NCI-H460 (cell line): ENCODE data around the gene PYGO2. TPM values are rescaled to one million over a fixed set of nuclear protein-coding genes. Genes with fewer than 3 reads are reported as not detected.
"Not testable (repeated sequence)": the region's sequence is repeated elsewhere in the genome, so short reads cannot be mapped to it uniquely, and the experiment has no call there.

Experiments used
- DNase-seq: peaks from one replicate; pipeline ENCODE4 v3.0.0-alpha.2; 2016; ENCODE audit warnings: low read depth; ENCODE audit errors: extremely low read depth
- small RNA-seq, 2 experiments: library from RNA; depleted of rRNA; stranded (forward); fragments of <200 nt; gene quantifications; one replicate each; pipeline ENCODE3, GENCODE V24; 2014
- total RNA-seq: library from RNA; depleted of rRNA; stranded (reverse); fragments of >200 nt; shearing (Covaris generic); gene quantifications from 2 replicates; pipeline ENCODE4 v1.2.3, GENCODE V29; 2014; rRNA removed

PYGO2 gene
- total RNA-seq, 1 experiment from 2014 or later, result 33.5 TPM

DNA sequence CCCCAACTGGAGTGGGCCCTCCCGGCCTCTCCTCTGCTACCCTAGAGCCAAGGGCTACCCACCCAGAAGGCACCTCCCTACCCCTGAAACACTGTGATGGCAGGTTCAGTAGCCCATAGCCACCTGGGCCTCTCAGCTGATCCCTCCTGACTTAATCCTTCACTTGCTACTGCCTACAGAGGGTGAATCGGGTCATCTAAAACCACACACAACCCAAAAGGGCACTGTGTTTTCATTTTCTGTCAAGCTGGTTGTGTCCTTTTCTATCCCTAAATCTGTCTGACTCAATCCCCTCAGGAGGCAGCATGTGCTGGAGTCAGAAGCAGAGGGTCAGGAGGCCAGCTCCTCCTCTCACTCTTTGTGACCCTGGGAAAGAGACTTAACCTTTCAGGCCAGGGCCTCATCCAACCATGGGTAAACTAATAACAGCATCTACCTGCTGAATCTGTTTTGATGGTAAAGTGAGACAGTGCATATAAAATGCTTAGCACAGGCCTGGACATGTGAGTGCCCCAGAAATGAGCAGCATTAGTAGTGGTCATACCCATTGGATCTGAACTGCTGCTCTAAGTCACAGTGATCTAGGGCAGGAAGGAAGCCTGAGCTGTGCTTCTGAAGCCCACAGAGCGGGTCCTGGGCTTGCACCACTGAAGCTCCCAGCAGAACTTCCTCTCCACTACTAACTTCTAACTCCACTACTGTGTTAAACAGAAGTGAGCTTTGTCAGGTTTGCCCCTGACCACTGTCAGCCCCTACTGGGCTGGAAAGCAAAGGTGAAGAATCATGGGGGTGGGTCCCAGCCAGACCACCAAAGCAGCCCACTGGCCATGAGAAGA, 36.0 kb downstream of the PYGO2 start:
- DNase-seq, result no peak

DNA sequence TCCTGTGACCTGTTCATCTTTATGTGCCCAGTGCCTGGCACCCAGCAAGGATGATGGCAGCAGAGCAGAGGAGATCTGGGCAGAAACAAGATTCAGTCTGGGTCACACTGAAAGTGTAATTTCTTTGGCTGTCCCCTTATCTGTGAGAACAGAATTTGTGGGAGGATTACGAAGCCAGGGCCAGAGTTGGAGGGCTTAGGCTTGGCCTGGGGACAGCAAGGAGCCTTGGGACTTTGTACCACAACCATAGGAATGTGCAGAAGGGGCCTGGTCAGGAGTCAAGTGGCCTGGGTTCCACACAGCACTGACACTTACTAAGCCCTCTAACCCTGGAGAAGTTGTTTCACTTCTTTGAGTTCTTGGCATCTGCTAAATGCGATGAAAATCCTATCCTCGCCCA, 37.9 kb downstream of the PYGO2 start:
- no peak for DNase-seq

DNA sequence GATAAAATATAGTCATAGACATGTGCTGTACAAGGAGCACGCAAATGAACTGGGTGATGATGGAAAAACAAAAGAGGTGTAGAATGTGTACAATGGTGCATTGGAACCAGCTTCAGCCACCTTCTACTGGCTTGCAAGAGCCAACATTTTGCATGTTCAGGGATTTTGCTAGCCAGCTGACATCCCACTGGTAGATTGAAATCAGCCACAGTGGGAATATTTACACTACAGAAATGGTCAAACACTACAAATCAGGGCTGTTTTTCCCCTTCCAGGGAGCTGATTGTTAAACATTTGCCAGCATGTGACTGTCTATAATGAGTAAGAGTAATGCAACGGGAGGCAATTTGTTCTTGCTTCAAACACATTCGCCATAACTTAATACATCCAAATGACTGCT, 48.3 kb downstream of the PYGO2 start:
- no peak for DNase-seq

GRCh38 chr1:154912755-154913154, 48.8 kb downstream of the PYGO2 start:
- DNase-seq, result no peak

DNA sequence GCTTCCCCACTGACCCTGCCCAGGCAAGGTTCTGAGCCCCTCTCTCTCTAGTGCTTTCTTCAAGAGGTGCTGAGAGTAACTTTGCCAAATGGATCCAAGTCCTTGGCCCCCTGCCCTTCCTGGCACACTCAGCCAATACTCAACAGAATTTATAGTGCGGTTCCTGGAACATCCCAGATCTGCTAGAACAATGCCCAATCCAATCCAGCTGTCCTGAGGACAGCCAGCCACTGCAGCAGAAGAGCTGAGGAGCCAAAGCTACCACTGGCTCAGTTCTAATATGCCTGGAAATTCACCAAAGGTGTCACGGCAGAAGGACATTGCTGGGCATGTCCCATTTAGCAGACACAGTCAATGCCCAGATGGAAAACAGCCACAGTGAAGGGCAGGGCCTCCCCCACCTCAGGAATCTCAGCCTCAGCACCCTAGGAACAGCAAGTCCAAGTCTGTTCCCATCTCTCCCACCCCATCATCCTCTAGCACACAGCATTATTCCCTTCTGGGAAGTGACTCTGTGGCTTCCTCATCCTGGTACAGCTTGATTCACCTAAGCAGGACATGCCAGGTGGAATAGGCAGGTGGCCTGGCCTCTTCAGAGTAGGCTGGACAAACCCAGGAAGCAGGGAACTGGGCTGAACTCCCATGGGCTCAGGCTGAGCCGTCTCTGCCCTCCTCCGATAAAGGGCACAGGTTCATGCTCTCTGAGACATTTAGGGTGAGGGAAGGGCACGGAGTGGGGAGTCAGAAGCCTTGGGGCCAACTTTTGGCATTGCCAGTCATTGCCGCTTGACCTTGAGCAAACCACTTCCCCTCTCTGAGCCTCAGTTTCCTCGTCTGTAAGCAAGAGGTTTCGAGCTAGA, 49.7 kb downstream of the PYGO2 start:
- DNase-seq, result no peak

DNA sequence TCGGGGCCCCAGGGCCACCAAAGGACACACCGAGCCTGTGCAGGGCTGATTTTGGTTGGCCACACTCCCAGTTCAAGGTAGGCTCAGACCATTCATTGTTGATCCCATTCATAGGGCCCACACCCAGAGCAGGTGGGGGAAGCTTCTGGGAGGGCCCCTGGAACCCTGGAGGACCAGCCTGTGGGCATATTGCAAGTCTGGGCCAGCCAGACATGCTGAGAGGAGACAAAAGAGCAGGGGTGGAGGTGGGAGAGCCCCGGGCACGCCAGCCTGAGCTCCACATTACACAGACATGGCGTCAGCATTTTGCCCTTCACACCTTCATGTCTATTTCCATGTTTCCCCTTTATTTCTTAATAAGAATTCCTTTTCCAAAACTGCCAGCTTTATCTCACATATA, 50.7 kb downstream of the PYGO2 start:
- DNase-seq, result no peak

- DNase-seq, result no peak
Measured at GRCh38 chr1:154908937-154909336, 52.6 kb downstream of the PYGO2 start.

DNA sequence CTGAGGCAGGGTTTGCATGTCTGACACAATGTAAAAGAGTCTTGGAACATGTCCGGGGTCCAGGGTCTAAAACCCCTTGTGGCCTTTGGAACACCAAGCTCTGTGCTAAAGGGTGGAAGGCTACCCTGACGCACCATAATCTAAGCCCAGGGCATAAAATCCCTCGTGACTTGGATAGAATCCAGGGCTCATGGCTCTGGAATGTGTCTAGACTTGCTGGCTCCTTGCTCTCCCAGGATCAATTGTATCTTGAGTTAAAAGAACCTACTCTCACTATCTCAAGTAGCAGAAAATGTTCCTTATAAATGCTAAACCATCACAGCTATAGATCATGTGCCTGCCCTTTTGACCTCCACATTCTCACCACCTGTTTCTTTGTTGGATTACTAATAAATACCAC, 53.5 kb downstream of the PYGO2 start:
- DNase-seq, result not testable (repeated sequence)

Small RNA genes lying within 50 kb of the gene (small RNA-seq; reads per million reads assigned to genes)
- gene MIR4258 (0 reads per million in 2 experiments), gene RF00017 (0 reads per million in 2 experiments)

Other genes with a start within 250 kb of the PYGO2 start
- 0.40 and 0.61 TPM in 2 replicates for gene KCNN3, start 91.5 kb downstream of the PYGO2 start, total RNA-seq
- 9.7 and 14.0 TPM in 2 replicates for gene PMVK, start 25.1 kb downstream of the PYGO2 start, total RNA-seq
- gene PBXIP1, start 5.7 kb downstream of the PYGO2 start, total RNA-seq, result 24.7 and 25.6 TPM in 2 replicates
- gene SHC1, start 9.0 kb upstream of the PYGO2 start, total RNA-seq, result 382 and 411 TPM in 2 replicates
- gene CKS1B, start 12.9 kb upstream of the PYGO2 start, total RNA-seq, result 585 and 634 TPM in 2 replicates
- gene FLAD1, start 21.6 kb upstream of the PYGO2 start, total RNA-seq, result 60.4 and 68.0 TPM in 2 replicates
- 0.84 TPM in 1 of 2 replicates, not detected in the other for gene LENEP, start 31.8 kb upstream of the PYGO2 start, total RNA-seq
- 52.8 and 68.3 TPM in 2 replicates for gene ZBTB7B, start 41.0 kb upstream of the PYGO2 start, total RNA-seq
- gene DCST2, start 72.0 kb upstream of the PYGO2 start, total RNA-seq, result 0.45 and 1.6 TPM in 2 replicates
- not detected in 2 replicates for gene DCST1, start 72.0 kb upstream of the PYGO2 start, total RNA-seq
- gene ADAM15, start 89.5 kb upstream of the PYGO2 start, total RNA-seq, result 216 and 231 TPM in 2 replicates
- 12.1 TPM in 2 replicates for gene EFNA4, start 102.0 kb upstream of the PYGO2 start, total RNA-seq
- gene EFNA3, start 117.1 kb upstream of the PYGO2 start, total RNA-seq, result 10.1 and 12.6 TPM in 2 replicates
- 18.1 and 22.3 TPM in 2 replicates for gene EFNA1, start 166.1 kb upstream of the PYGO2 start, total RNA-seq
- 49.7 and 53.4 TPM in 2 replicates for gene SLC50A1, start 174.1 kb upstream of the PYGO2 start, total RNA-seq
- 49.8 and 50.9 TPM in 2 replicates for gene DPM3, start 178.7 kb upstream of the PYGO2 start, total RNA-seq
- 454 and 476 TPM in 2 replicates for gene KRTCAP2, start 211.5 kb upstream of the PYGO2 start, total RNA-seq
- 0.27 and 0.43 TPM in 2 replicates for gene TRIM46, start 212.1 kb upstream of the PYGO2 start, total RNA-seq
- 18.0 and 19.5 TPM in 2 replicates for gene THBS3, start 246.1 kb upstream of the PYGO2 start, total RNA-seq
- 69.7 and 72.8 TPM in 2 replicates for gene MTX1, start 246.9 kb upstream of the PYGO2 start, total RNA-seq